Testis (tissue), 2 donors: ENCODE data around the gene ADAT3.

ENCODE experiments used
- POLR2A ChIP-seq: fragments of 450-650 bp; IDR thresholded peaks from one replicate; pipeline ENCODE4 v1.6.1; 2017; ENCODE audit warnings: antibody characterized with exemption, mild to moderate bottlenecking, moderate library complexity
- TF ChIP-seq, protein P1 (sequence below), 3 experiments: fragments of 450-650 bp in 2 of 3; fragments of 200-600 bp in 1 of 3; sonication (generic) in 1 of 3; IDR thresholded peaks; one replicate each; pipeline ENCODE4 v1.5.1; 2016 to 2019; ENCODE audit warnings: antibody characterized with exemption in 3 of 3, mild to moderate bottlenecking in 2 of 3, moderate library complexity in 1 of 3

DNA sequence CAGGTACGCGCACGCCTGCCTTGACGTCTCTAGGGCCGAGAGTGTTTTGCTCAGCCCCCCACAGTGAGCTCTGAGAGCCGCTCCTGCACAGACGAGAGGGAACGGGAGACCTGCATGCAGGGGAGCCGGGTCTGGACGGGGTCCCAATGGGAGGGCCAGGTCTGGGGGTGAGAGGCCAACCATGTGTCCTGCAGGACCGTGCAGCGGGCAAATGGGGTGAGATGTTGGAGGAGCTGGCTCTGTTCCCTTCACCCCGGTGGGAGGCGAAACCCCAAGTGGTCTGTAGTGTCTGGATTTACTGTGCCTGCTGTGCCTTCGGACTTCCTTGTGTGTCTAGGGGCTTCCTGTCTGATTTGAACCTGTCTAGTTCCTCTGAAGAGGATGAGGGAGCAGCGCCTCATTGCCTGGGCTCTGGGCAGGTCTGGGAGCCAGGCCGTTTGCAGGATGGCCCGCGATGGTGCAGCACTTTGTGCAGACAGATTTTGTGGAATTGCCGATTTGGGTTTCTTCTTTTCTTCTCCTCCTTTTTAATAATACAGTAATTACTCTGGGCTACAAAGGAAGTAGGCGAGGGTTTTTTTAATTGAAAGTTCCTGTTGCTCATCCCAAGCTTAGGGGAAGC lies 37.8 kb downstream of the ADAT3 start:
- TF ChIP-seq POLR2A: no peak
- TF ChIP-seq, protein P1, sequence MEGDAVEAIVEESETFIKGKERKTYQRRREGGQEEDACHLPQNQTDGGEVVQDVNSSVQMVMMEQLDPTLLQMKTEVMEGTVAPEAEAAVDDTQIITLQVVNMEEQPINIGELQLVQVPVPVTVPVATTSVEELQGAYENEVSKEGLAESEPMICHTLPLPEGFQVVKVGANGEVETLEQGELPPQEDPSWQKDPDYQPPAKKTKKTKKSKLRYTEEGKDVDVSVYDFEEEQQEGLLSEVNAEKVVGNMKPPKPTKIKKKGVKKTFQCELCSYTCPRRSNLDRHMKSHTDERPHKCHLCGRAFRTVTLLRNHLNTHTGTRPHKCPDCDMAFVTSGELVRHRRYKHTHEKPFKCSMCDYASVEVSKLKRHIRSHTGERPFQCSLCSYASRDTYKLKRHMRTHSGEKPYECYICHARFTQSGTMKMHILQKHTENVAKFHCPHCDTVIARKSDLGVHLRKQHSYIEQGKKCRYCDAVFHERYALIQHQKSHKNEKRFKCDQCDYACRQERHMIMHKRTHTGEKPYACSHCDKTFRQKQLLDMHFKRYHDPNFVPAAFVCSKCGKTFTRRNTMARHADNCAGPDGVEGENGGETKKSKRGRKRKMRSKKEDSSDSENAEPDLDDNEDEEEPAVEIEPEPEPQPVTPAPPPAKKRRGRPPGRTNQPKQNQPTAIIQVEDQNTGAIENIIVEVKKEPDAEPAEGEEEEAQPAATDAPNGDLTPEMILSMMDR (IDR thresholded peaks at IDR 0.05): no peak
